GM12892 (cell line): ENCODE results near the gene KIF20B.

Experiments used
- POLR2A ChIP-seq: IDR thresholded peaks from 2 replicates; pipeline ENCODE4 v1.6.1; 2011; ENCODE audit warnings: low read depth, low read length, control low read depth
- POLR2AphosphoS5 ChIP-seq: IDR thresholded peaks from 2 replicates; pipeline ENCODE4 v1.6.1; 2011; ENCODE audit warnings: low read depth, low read length, control low read depth

DNA sequence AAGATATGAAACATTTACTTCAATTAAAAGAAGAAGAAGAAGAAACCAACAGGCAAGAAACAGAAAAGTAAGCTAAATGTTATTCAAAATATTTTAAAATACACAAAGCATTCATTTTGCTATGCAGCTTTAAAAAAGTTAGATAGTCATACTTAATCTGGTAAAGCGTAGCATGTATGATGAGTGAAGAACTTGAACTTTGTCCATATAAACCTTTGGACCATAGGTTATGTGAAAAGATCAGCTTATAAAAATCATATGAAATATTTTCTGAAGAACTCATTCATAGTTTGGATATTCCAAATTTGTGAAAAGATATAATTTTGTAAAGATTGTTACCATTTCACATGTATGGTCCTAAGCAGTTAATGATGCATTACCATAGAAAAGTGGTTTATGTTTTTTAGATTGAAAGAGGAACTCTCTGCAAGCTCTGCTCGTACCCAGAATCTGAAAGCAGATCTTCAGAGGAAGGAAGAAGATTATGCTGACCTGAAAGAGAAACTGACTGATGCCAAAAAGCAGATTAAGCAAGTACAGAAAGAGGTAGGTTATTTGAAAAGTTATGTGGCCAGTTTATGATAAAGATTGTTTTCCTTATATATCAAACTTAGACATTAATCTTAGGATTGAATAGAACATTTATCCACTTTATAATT lies 37.3 kb downstream of the KIF20B start:
- no peak for TF ChIP-seq POLR2AphosphoS5
- TF ChIP-seq POLR2A = no peak
